ENCODE data around the gene ZIC4. TPM values are rescaled to one million over a fixed set of nuclear protein-coding genes. Genes with fewer than 3 reads are reported as not detected.

The ZIC4 gene
- total and polyA plus RNA-seq, 11 donors, result not detected

DNA sequence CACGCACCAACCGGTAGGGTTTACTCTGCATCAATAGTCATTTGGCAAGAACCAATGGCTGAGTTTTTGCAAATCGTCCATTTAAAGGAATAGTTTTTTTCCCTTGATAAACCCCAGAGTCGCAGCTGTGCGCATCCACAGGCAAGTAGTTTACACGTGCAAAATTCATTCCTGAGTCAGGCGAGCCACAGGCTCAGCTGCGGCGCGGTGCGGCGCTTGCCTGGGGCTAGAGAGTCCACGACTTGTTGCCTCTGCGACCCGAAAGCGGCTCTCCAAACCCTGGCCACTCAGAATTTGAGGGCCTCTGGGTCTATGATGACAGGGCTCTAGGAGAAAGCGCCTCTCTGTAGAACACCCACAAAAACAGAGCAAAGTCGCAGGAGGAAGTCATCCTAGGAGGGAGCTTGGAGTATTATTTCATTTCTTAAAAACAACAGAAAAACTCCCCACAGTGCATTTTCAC lies 36.7 kb downstream of the ZIC4 start:
- TF ChIP-seq, protein P1, sequence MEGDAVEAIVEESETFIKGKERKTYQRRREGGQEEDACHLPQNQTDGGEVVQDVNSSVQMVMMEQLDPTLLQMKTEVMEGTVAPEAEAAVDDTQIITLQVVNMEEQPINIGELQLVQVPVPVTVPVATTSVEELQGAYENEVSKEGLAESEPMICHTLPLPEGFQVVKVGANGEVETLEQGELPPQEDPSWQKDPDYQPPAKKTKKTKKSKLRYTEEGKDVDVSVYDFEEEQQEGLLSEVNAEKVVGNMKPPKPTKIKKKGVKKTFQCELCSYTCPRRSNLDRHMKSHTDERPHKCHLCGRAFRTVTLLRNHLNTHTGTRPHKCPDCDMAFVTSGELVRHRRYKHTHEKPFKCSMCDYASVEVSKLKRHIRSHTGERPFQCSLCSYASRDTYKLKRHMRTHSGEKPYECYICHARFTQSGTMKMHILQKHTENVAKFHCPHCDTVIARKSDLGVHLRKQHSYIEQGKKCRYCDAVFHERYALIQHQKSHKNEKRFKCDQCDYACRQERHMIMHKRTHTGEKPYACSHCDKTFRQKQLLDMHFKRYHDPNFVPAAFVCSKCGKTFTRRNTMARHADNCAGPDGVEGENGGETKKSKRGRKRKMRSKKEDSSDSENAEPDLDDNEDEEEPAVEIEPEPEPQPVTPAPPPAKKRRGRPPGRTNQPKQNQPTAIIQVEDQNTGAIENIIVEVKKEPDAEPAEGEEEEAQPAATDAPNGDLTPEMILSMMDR (IDR thresholded peaks at IDR 0.05), result no peak
- no peak for TF ChIP-seq POLR2A (IDR thresholded peaks at IDR 0.05)
- Histone ChIP-seq H3K4me1 (peaks cover 0 to 3% (median 0%) of the 10 kb centered on the region in 12 donors), H3K9me3 (no peaks in the 10 kb centered on the region), H3K4me3 (no peak overlapping the region), H3K36me3 (no peaks in the 10 kb centered on the region), H3K27me3 (peaks cover 38 to 100% (median 91%) of the 10 kb centered on the region in 9 donors), H3K27ac (no peak overlapping the region)
- 3 to 6% (median 4%) methylated on average over 18 of the region's 18 CpGs for WGBS, 4 donors
- no peak for ATAC-seq
- no peak for DNase-seq
- intact Hi-C loops (cut with DNase I), result loop anchor here in 1 of 10 donors (10.0 kb wide), 1 partner anchor 45 kb away; no protein-coding TSS in a partner anchor

DNA sequence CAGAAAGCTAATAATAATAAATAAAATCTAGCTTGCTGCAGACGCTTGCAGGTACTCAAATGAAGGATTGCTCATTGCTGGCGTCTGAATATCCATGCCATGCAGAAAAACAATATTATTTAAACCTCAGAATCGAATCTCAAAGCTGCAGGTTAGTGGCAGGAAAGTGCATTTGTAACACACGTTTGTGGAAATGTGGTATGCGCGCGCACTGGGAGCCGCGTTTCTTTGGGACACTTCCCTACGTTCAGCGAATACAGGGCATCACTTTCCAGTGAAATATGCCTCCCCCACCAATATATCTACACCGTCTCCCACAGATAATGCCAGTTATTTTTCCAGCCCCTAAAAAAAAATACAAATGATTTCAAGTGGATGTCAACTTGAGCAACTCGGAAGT lies 37.1 kb downstream of the ZIC4 start:
- DNase-seq (no peak), ATAC-seq (no peak)
- TF ChIP-seq, protein P1 (IDR thresholded peaks at IDR 0.05), result no peak
- TF ChIP-seq POLR2A (IDR thresholded peaks at IDR 0.05), result no peak
- Histone ChIP-seq H3K27ac (no peak overlapping the region), H3K27me3 (peaks cover 38 to 100% (median 91%) of the 10 kb centered on the region in 9 donors), H3K4me3 (no peak overlapping the region), H3K36me3 (no peaks in the 10 kb centered on the region), H3K4me1 (peaks cover 0 to 3% (median 0%) of the 10 kb centered on the region in 12 donors), H3K9me3 (no peaks in the 10 kb centered on the region)
- WGBS, 4 donors, result 4 to 6% (median 5%) methylated on average over 13 of the region's 13 CpGs
- intact Hi-C loops (cut with DNase I), result loop anchor here in 1 of 10 donors (10.0 kb wide), 1 partner anchor 46 kb away; no protein-coding TSS in a partner anchor

DNA sequence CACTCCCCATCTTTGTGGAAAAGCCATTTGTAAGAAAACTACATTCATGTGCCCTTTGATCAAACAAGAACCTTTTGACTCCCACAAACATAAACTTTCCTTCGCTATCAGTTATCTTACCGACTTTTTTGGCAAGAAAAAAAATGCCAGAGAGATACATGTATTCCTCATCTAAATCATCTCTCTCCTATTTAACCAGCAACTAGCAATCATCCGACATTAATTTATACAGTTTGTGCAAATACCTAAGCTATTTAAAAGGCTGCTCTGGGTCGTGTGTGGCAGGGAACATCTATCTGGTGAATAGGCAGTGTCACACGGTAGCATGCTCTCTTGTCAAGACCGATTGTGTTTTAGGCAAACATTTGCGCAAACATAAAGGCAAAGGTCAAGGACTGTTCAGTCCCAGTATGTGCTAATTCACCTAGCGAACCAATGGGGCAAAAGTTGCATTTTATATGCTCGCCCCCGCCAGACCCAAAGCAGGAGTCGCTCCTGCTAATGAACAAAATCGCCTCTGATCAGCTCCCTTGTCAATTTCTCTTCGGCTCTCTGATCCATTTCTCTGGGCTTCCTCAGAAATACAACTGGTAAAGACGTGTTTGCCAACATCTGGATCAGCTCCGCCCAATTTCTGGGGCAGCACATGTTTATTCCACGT lies 37.7 kb downstream of the ZIC4 start:
- H3K27me3 ChIP-seq, result peaks cover 34 to 100% (median 91%) of the 10 kb centered on the region in 9 donors
- TF ChIP-seq, protein P1 (IDR thresholded peaks at IDR 0.05), result no peak
- TF ChIP-seq POLR2A (IDR thresholded peaks at IDR 0.05), result no peak
- WGBS, 4 donors, result 2 to 7% (median 3%) methylated on average over 15 to 16 of the region's 16 CpGs
- ATAC-seq (no peak), DNase-seq (no peak)
- H3K4me3 ChIP-seq, result no peak overlapping the region
- no peaks in the 10 kb centered on the region for H3K36me3 ChIP-seq
- H3K4me1 ChIP-seq, result peaks cover 0 to 3% (median 0%) of the 10 kb centered on the region in 12 donors
- no peaks in the 10 kb centered on the region for H3K9me3 ChIP-seq
- intact Hi-C loops (cut with DNase I), result loop anchor here in 1 of 10 donors (10.0 kb wide), 1 partner anchor 46 kb away; no protein-coding TSS in a partner anchor
- no peak overlapping the region for H3K27ac ChIP-seq

DNA sequence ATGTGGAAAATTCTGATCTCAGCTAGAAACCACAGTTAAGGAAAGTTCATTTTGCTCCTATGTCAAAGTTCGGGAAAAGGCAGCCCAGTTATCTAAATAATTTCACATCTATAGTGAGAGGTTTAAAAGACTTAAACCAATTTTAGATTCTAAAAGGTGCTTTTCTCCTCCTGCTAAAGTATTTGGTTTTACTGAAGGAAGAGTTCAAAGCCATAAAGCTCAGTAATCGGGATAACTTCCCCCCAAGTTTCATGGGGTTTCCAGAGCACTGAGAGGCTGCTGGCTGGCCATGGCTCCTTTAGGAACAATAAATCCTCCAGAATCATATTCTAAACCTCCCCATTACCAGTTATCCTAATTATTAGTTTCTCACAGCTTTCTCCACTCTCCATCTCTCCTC lies 38.2 kb downstream of the ZIC4 start:
- H3K27me3 ChIP-seq, result peaks cover 33 to 100% (median 87%) of the 10 kb centered on the region in 9 donors
- DNase-seq (no peak), ATAC-seq (no peak)
- H3K36me3 ChIP-seq, result no peaks in the 10 kb centered on the region
- H3K4me3 ChIP-seq, result no peak overlapping the region
- no peak for TF ChIP-seq POLR2A (IDR thresholded peaks at IDR 0.05)
- TF ChIP-seq, protein P1 (IDR thresholded peaks at IDR 0.05), result no peak
- H3K9me3 ChIP-seq, result no peaks in the 10 kb centered on the region
- no peak overlapping the region for H3K27ac ChIP-seq
- intact Hi-C loops (cut with DNase I), result loop anchor here in 1 of 10 donors (10.0 kb wide), 1 partner anchor 47 kb away; no protein-coding TSS in a partner anchor
- 7 to 16% (median 14%) methylated on average over 2 of the region's 2 CpGs for WGBS, 4 donors
- H3K4me1 ChIP-seq, result peaks cover 0 to 3% (median 0%) of the 10 kb centered on the region in 12 donors

All from heart left ventricle (tissue), 16 donors.